Stimulated activated CD8-positive, alpha-beta memory T cell treated with anti-CD3 and anti-CD28 coated beads, Interleukin-4, amount 100 ng/mL, for 24 hours (primary cell): ENCODE data around the gene CBX1.
"Not testable (repeated sequence)": the region's sequence is repeated elsewhere in the genome, so short reads cannot be mapped to it uniquely, and the experiment has no call there.

Experiments used
- DNase-seq: peaks from one replicate; pipeline ENCODE4 v3.0.0-alpha.2; 2020; ENCODE audit warnings: low read depth

Gene CBX1

DNA sequence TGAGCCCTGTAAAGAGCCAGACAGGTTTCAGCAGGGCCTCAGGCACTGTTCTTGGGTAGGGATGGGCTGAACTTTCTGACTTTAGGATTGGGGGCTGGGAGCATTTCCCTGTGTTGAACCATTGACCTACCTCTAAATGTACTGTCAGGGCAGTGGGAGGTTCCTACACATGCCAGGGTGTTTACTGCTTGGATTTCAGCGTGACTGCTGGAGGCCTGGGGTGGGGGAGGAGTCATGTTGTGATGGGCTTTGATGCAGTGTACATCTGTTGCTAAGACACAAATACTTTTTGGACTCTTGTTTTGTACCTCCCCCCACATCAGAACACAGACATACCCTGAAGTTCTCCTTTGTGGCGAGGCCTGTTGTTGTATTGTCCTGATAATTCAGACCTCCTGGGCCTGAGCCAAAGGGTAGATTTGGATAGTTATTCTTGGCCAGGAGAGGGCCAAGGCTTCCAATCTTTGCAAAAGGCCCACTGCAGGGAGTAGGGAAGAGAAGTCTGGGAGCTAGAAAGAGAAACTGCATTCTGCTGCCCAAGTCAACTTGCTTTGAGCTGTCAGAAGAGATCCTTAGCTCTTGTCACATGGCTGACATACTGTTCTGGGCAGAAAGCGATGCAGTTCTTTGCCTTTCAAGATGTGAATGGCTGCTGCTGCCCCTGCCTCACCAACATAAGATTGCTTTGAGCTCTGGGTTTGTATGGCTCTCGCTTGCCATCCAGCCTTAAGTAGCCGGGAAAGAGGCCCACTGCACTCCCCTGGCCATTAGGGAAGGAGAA is 49.4 kb downstream of the CBX1 start:
- no peak for DNase-seq

GRCh38 chr17:48051283-48051682 is 50.0 kb downstream of the CBX1 start:
- no peak for DNase-seq

GRCh38 chr17:48048384-48049126 is 52.7 kb downstream of the CBX1 start:
- DNase-seq, result peak; percentile 36

DNA sequence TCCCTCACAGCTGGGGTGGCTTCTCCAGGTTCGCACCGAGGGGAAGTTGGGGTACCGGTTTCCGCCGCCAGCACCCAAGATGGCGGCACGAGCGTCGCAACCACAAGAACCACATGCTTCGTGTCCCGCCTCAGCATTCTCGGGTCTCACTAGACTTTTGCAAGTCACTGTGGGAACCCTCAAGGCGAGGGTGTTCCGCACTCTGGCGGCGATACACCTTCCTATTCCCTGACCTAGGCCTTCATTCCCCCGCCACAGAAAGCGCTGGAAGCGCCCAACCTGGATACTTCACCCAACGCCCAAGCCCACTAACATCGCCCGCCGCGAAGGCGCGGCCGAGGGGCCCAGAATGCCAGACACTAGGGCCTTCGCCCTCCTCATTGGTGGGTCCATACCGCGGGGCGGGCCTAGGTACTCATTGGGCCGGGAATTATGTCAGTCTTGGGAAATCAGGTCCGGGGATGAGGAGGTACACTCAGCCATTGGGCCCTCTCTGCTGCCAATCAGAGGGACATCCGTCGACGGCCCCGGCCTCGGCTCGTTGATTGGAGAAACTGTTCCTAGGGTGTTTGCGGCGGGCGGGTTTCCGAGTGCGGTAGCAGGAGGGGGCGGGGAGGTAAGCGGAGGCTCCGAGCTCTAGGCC is 53.4 kb downstream of the CBX1 start, which contains the start of gene NFE2L1:
TSS of gene NFE2L1 (plus strand) at position 619 of the 643 bp plus-strand sequence. CDS start 2,760 bp downstream, outside the sequence.
- peak; percentile 96 for DNase-seq

GRCh38 chr17:48047113-48047740 is 54.1 kb downstream of the CBX1 start:
- DNase-seq, result no peak

DNA sequence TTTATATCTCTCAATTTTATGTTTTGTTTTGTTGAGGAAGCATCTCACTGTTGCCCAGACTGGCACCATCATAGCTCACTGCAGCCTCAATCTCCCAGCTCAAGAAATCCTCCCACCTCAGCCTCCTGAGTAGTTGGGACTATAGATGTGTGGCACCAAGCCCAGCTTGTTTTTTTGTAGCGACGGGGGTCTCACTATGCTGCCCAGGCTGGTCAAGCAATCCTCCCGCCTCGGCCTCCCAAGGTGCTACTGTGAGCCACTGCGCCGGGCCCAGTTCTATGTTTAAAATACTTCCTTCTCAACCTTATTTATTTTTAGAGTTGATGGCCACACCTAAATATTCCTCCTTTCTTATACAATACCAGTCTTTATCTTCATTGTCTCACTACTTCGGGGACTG is 55.0 kb downstream of the CBX1 start:
- DNase-seq, result no peak

DNA sequence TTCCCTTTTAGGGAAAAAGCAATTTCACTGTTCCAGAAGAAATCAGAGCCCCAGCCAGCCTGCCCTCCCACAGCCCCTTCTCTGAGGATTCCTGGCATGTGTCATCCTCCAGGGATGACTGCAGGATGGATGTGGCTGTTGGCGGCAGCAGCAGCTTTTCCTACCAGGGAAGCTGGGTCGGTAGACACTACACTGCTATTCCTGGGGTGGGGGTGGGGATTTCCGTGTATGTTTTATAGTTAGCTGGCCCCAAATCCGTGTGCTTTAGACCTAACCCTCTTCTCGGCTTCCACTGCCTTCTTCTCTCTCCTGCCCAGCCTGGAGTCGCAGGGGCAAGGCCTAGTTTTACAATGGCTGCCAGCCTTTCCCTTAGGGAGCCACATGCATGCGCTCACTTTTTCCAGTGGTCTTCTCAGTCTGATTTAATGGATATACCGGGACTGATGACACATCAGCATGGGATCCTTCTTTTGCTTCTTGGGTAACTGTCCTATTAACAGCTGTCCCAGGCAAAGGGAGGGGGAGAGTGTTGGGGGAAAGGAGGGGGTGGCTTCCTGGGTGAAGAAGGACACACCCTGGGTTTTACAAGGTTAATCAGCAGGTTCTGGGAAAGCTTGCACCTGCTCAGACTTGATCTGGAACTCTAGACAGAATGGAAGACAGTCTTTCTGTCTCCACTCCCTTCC is 55.8 kb downstream of the CBX1 start:
- DNase-seq, result no peak

GRCh38 chr17:48044851-48045250 is 56.4 kb downstream of the CBX1 start:
- DNase-seq, result no peak

DNA sequence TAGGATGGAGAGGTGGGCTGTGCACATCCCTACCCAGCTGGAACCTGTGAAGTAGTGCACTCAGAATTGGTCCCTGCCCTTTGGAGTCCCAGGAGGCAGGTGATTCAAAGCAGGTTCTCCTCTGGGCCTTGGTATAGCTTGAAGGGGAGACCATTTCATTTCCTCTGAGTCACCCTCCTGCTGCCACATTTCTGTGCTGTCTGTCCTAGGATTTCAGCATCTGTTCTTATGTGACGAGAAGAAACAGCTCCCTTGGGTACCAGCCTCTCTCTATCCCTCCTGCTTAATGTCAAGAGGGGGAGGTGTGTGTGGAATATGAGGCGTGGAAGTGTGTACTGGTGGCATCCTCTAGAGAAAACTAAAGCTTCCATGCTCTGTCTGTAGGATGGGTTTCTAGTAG is 58.1 kb downstream of the CBX1 start:
- DNase-seq, result no peak

DNA sequence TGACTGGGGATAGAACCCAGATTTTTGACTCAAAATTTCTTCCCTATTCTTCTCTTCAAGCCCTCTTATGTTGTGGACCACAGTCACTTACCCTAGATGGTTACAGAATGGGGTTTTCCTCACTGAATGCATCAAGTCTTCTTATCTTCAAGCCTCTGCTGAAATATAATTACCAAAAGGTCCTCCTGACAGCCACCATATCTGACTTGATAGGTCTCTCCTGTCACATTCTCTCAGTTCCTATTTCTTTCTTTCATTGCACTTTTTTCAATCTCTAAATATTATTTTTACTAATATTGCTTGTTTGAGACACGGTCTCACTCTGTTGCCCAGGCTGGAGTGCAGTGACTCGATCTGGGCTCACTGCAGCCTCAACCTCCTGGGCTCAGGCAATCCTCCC is 62.6 kb downstream of the CBX1 start:
- DNase-seq, result no peak

- no peak for DNase-seq
These were observed 63.4 kb downstream of the CBX1 start for GRCh38 chr17:48037838-48038323.

GRCh38 chr17:48037036-48037837 is 64.0 kb downstream of the CBX1 start, which contains the start of gene COPZ2:
Gene COPZ2 (minus strand): TSS chr17:48037797. CDS start chr17:48037777, 20 bp downstream.
- DNase-seq, result peak; percentile 30

- DNase-seq, result no peak
These were observed 64.6 kb downstream of the CBX1 start for GRCh38 chr17:48036693-48037035.

- DNase-seq, result not testable (repeated sequence)
These were observed 66.5 kb downstream of the CBX1 start for GRCh38 chr17:48034734-48035133.

GRCh38 chr17:48031966-48032365 is 69.3 kb downstream of the CBX1 start:
- no peak for DNase-seq

DNA sequence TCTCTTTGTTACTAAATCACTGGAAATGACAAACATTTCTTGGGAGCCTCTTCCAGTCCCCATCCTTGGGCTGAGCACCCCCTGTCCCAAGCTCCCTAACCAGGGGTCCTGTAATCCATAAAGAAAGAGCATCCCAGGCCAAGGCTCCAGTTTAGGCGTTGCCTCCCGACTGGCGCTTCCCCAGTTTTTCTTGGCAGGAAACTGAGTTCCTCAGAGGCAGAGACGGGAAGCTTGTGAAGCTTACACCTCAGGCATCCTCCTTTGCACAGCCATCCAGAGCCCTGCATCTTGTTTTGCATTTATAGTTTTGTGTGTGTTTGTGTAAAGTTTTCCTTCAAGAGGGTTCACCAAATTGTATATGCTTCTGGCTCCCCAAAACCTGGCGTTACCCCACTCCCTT is 70.7 kb downstream of the CBX1 start:
- no peak for DNase-seq

- no peak for DNase-seq
These were observed 72.5 kb downstream of the CBX1 start for GRCh38 chr17:48028736-48029135.

DNA sequence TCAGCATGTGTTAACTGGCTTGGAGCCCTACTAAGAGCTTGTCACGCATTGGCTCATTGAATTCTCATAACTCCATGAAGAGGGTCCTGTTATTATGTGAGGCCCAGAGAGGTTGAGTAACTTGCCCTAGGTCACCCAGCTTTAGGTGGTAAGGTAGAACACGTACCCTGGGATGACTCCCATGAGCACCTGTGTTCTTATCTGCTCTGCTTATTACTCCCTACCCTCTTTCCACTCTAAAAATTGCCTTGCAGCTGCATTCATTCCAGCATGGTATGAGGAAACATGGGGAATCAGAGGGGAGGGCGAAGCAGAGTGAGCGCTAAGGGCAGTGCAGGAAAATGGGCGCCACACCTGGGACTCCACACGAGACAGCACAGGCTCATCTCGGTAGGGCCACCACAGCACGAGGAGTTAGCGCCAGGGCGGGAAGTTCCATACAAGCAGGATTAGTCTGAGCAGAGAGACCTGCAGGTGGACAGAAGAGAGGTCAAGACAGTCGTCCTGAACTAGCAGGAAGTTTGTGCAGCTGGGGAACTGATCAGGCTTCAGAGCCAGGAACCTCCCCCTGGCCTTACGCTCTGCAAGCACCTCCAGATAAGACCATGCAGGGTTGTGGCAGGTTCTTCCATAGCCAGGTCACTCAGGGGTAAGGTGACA is 73.8 kb downstream of the CBX1 start:
- DNase-seq, result no peak

- peak; percentile 66 for DNase-seq
These were observed 74.6 kb downstream of the CBX1 start for GRCh38 chr17:48026502-48027321.
